ENCODE results near the gene ARIH2. TPM values are rescaled to one million over a fixed set of nuclear protein-coding genes. Genes with fewer than 3 reads are reported as not detected.

Gene ARIH2
- total RNA-seq, 1 experiment from 2014 or later, result 77.0 TPM

- intact Hi-C loops (cut with micrococcal nuclease; ENCODE audit: unreplicated experiment), result no loop called here
- Histone ChIP-seq H3K27ac (ENCODE audit: low read length) (no peak overlapping the region), H3K4me1 (ENCODE audit: control insufficient read depth, insufficient read depth, low read length) (peaks cover 10% of the 10 kb centered on the region), H3K27me3 (ENCODE audit: control insufficient read depth, insufficient read depth, low read length) (no peaks in the 10 kb centered on the region), H3K36me3 (ENCODE audit: control insufficient read depth, insufficient read depth, low read length) (no peaks in the 10 kb centered on the region), H3K9me3 (ENCODE audit: control insufficient read depth, insufficient read depth, low read depth, low read length) (no peaks in the 10 kb centered on the region), H3K4me3 (ENCODE audit: low read depth in 2 of 2, low read length in 2 of 2) (no peak overlapping the region)
- no peak for DNase-seq (ENCODE audit: low read depth, low spot score)
- ChIA-PET POLR2A (no interaction called here), CTCF (no interaction called here)
- in situ Hi-C loops (cut with HindIII; ENCODE audit: low pct_unique_long_range_greater_than_20kb, low sequenced_read_pairs), result no loop called here
- TF ChIP-seq POLR2AphosphoS5 (IDR thresholded peaks at IDR 0.05; ENCODE audit: low read depth, low read length) (no peak), REST (IDR thresholded peaks at IDR 0.05; ENCODE audit: insufficient read depth in 1 of 2, low read depth in 2 of 2, low read length in 1 of 2) (no peak), CTCF (IDR thresholded peaks at IDR 0.05) (no peak), SIN3A (IDR thresholded peaks at IDR 0.05; ENCODE audit: borderline replicate concordance, insufficient read depth, low read depth, low read length) (no peak), TCF7L2 (IDR thresholded peaks at IDR 0.05; ENCODE audit: low read depth, low read length) (no peak)
- BruUV-seq (replicated peaks), result no TSS peak
- ATAC-seq, result no peak
Measured at GRCh38 chr3:48894516-48894915, 24.1 kb upstream of the ARIH2 start.

- Histone ChIP-seq H3K36me3 (ENCODE audit: control insufficient read depth, insufficient read depth, low read length) (no peaks in the 10 kb centered on the region), H3K27me3 (ENCODE audit: control insufficient read depth, insufficient read depth, low read length) (no peaks in the 10 kb centered on the region), H3K27ac (ENCODE audit: low read length) (no peak overlapping the region), H3K4me3 (ENCODE audit: low read depth in 2 of 2, low read length in 2 of 2) (no peak overlapping the region), H3K4me1 (ENCODE audit: control insufficient read depth, insufficient read depth, low read length) (peaks cover 10% of the 10 kb centered on the region), H3K9me3 (ENCODE audit: control insufficient read depth, insufficient read depth, low read depth, low read length) (no peaks in the 10 kb centered on the region)
- DNase-seq (ENCODE audit: low read depth, low spot score), result no peak
- in situ Hi-C loops (cut with HindIII; ENCODE audit: low pct_unique_long_range_greater_than_20kb, low sequenced_read_pairs), result no loop called here
- no peak for ATAC-seq
- intact Hi-C loops (cut with micrococcal nuclease; ENCODE audit: unreplicated experiment), result no loop called here
- POLR2A ChIA-PET, result interaction anchor here (0.7 kb wide), 2 partner anchors 13 to 388 kb away, joined by 3 to 4 read pairs; no protein-coding TSS in a partner anchor
- no TSS peak for BruUV-seq (replicated peaks)
- TF ChIP-seq TCF7L2 (IDR thresholded peaks at IDR 0.05; ENCODE audit: low read depth, low read length), result no peak
- TF ChIP-seq SIN3A (IDR thresholded peaks at IDR 0.05; ENCODE audit: borderline replicate concordance, insufficient read depth, low read depth, low read length), result no peak
- TF ChIP-seq REST (IDR thresholded peaks at IDR 0.05; ENCODE audit: insufficient read depth in 1 of 2, low read depth in 2 of 2, low read length in 1 of 2), result no peak
- TF ChIP-seq POLR2AphosphoS5 (IDR thresholded peaks at IDR 0.05; ENCODE audit: low read depth, low read length), result no peak
- TF ChIP-seq CTCF (IDR thresholded peaks at IDR 0.05), result no peak
- CTCF ChIA-PET, result no interaction called here
Measured at GRCh38 chr3:48896936-48897335, 21.7 kb upstream of the ARIH2 start.
